ENCODE measurements around the gene CFAP57. TPM values are rescaled to one million over a fixed set of nuclear protein-coding genes. Genes with fewer than 3 reads are reported as not detected.

The CFAP57 gene
- total and polyA plus RNA-seq, 2 donors (not counting 1 experiment from before 2014, with no cell fraction given): 0.07 to 0.44 TPM

DNA sequence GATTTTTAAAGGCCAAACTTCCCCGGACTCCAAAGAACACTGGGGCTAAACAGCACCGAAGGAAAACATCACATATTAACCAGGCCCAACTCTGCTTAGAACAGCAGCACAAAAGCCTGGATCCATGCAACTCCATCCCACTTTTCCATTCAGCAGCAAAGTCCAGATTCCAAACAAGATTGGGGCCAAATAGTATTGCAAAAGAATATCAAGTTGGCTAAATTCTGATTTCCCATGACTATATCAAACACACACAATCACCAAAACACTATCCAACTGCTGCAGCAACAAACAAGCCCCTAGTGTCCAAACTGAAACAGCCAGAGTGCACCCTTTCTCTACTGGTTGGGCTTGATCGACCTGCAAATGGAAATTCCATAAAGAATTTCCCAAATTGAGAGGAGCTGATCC lies 78.2 kb downstream of the CFAP57 start:
- H2AFZ ChIP-seq (ENCODE audit: insufficient read depth, low read depth, low read length, poor library complexity, severe bottlenecking): no peak overlapping the region
- Mint-ChIP-seq H3K27ac (no peak overlapping the region), H3K4me3 (no peak overlapping the region), H3K9me3 (ENCODE audit: insufficient read depth) (peaks cover 5% of the 10 kb centered on the region), H3K4me1 (no peaks in the 10 kb centered on the region), H3K27me3 (no peaks in the 10 kb centered on the region)
- no peaks in the 10 kb centered on the region for H3K79me2 ChIP-seq (ENCODE audit: control insufficient read depth, insufficient read depth, low read length)
- no peak overlapping the region for H3K27ac ChIP-seq (ENCODE audit: low read length in 2 of 2)
- no peak overlapping the region for H3K4me2 ChIP-seq (replicated peaks; ENCODE audit: low read depth, low read length, poor library complexity, severe bottlenecking)
- peaks cover 0 to 6% (median under 1%) of the 10 kb centered on the region in 4 experiments for H3K27me3 ChIP-seq (replicated peaks in 1 of 4; ENCODE audit: control extremely low read depth in 1 of 4, control insufficient read depth in 3 of 4, insufficient read depth in 4 of 4, low read length in 3 of 4)
- no peak overlapping the region for H3K4me3 ChIP-seq (ENCODE audit: control extremely low read depth in 1 of 5, extremely low read depth in 1 of 5, insufficient read depth in 1 of 5, low read depth in 2 of 5, low read length in 4 of 5)
- ChIA-PET CTCF (no interaction called here), POLR2A (no interaction called here)
- H4K20me1 ChIP-seq (ENCODE audit: control insufficient read depth, insufficient read depth, low read length, poor library complexity, severe bottlenecking): no peaks in the 10 kb centered on the region
- H3K4me1 ChIP-seq (ENCODE audit: control insufficient read depth in 2 of 2, insufficient read depth in 2 of 2, low read length in 2 of 2): no peaks in the 10 kb centered on the region
- no peak for ATAC-seq (ENCODE audit: low read depth)
- WGBS (ENCODE audit: insufficient coverage): 87% methylated on average over 3 of the region's 3 CpGs
- no peaks in the 10 kb centered on the region for H3K36me3 ChIP-seq (replicated peaks in 1 of 2; ENCODE audit: control extremely low read depth in 1 of 2, control insufficient read depth in 1 of 2, extremely low read depth in 1 of 2, insufficient read depth in 2 of 2, low read length in 1 of 2)
- peaks cover 0 to 8% (median 0%) of the 10 kb centered on the region in 3 donors for H3K9me3 ChIP-seq (ENCODE audit: control extremely low read depth in 1 of 3, control insufficient read depth in 2 of 3, insufficient read depth in 1 of 3, low read length in 2 of 3)
- TF ChIP-seq, protein P1, sequence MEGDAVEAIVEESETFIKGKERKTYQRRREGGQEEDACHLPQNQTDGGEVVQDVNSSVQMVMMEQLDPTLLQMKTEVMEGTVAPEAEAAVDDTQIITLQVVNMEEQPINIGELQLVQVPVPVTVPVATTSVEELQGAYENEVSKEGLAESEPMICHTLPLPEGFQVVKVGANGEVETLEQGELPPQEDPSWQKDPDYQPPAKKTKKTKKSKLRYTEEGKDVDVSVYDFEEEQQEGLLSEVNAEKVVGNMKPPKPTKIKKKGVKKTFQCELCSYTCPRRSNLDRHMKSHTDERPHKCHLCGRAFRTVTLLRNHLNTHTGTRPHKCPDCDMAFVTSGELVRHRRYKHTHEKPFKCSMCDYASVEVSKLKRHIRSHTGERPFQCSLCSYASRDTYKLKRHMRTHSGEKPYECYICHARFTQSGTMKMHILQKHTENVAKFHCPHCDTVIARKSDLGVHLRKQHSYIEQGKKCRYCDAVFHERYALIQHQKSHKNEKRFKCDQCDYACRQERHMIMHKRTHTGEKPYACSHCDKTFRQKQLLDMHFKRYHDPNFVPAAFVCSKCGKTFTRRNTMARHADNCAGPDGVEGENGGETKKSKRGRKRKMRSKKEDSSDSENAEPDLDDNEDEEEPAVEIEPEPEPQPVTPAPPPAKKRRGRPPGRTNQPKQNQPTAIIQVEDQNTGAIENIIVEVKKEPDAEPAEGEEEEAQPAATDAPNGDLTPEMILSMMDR (IDR thresholded peaks at IDR 0.05): no peak
- no peak for TF ChIP-seq EZH2 (IDR thresholded peaks at IDR 0.05; ENCODE audit: borderline replicate concordance, insufficient read depth, low read depth, low read length, poor library complexity, severe bottlenecking)
- intact Hi-C loops (cut with micrococcal nuclease): no loop called here
- H3K9ac ChIP-seq (ENCODE audit: low read length): no peak overlapping the region
- no peak for DNase-seq

- Mint-ChIP-seq H3K27ac (no peak overlapping the region), H3K4me3 (no peak overlapping the region), H3K4me1 (no peaks in the 10 kb centered on the region), H3K9me3 (ENCODE audit: insufficient read depth) (peaks cover 5% of the 10 kb centered on the region), H3K27me3 (no peaks in the 10 kb centered on the region)
- H3K79me2 ChIP-seq (ENCODE audit: control insufficient read depth, insufficient read depth, low read length): no peaks in the 10 kb centered on the region
- no peak for TF ChIP-seq EZH2 (IDR thresholded peaks at IDR 0.05; ENCODE audit: borderline replicate concordance, insufficient read depth, low read depth, low read length, poor library complexity, severe bottlenecking)
- no peak overlapping the region for H3K4me2 ChIP-seq (replicated peaks; ENCODE audit: low read depth, low read length, poor library complexity, severe bottlenecking)
- no peak overlapping the region for H3K9ac ChIP-seq (ENCODE audit: low read length)
- intact Hi-C loops (cut with micrococcal nuclease): no loop called here
- H4K20me1 ChIP-seq (ENCODE audit: control insufficient read depth, insufficient read depth, low read length, poor library complexity, severe bottlenecking): no peaks in the 10 kb centered on the region
- ChIA-PET CTCF (no interaction called here), POLR2A (no interaction called here)
- 94% methylated on average over 4 of the region's 5 CpGs for WGBS (ENCODE audit: insufficient coverage)
- H3K9me3 ChIP-seq (ENCODE audit: control extremely low read depth in 1 of 3, control insufficient read depth in 2 of 3, insufficient read depth in 1 of 3, low read length in 2 of 3): peaks cover 0 to 8% (median 0%) of the 10 kb centered on the region in 3 donors
- H3K36me3 ChIP-seq (replicated peaks in 1 of 2; ENCODE audit: control extremely low read depth in 1 of 2, control insufficient read depth in 1 of 2, extremely low read depth in 1 of 2, insufficient read depth in 2 of 2, low read length in 1 of 2): no peaks in the 10 kb centered on the region
- H3K27ac ChIP-seq (ENCODE audit: low read length in 2 of 2): no peak overlapping the region
- H2AFZ ChIP-seq (ENCODE audit: insufficient read depth, low read depth, low read length, poor library complexity, severe bottlenecking): no peak overlapping the region
- H3K27me3 ChIP-seq (replicated peaks in 1 of 4; ENCODE audit: control extremely low read depth in 1 of 4, control insufficient read depth in 3 of 4, insufficient read depth in 4 of 4, low read length in 3 of 4): peaks cover 0 to 6% (median under 1%) of the 10 kb centered on the region in 4 experiments
- H3K4me3 ChIP-seq (ENCODE audit: control extremely low read depth in 1 of 5, extremely low read depth in 1 of 5, insufficient read depth in 1 of 5, low read depth in 2 of 5, low read length in 4 of 5): no peak overlapping the region
- ATAC-seq (ENCODE audit: low read depth): no peak
- no peak for DNase-seq
- H3K4me1 ChIP-seq (ENCODE audit: control insufficient read depth in 2 of 2, insufficient read depth in 2 of 2, low read length in 2 of 2): no peaks in the 10 kb centered on the region
Observed at GRCh38 chr1:43251024-43251423, 78.9 kb downstream of the CFAP57 start.
